IPS-NIHi7 (cell line): ENCODE measurements around the gene ADARB2.
"Not testable (repeated sequence)": the region's sequence is repeated elsewhere in the genome, so short reads cannot be mapped to it uniquely, and the experiment has no call there.

ENCODE experiments used
- DNase-seq: peaks from one replicate; pipeline ENCODE4 v3.0.0; 2012; ENCODE audit warnings: mixed read lengths; ENCODE audit errors: extremely low spot score

Gene ADARB2

GRCh38 chr10:1358860-1359625 is 378.3 kb downstream of the ADARB2 start:
- no peak for DNase-seq

GRCh38 chr10:1358147-1358546 is 379.2 kb downstream of the ADARB2 start:
- no peak for DNase-seq

GRCh38 chr10:1356349-1356748 is 381.0 kb downstream of the ADARB2 start:
- DNase-seq = no peak

- no peak for DNase-seq
Measured at GRCh38 chr10:1354809-1355710, 382.3 kb downstream of the ADARB2 start.

- not testable (repeated sequence) for DNase-seq
Measured at GRCh38 chr10:1352296-1352695, 385.0 kb downstream of the ADARB2 start.

- DNase-seq = no peak
Measured at GRCh38 chr10:1348773-1349050, 388.6 kb downstream of the ADARB2 start.

- peak; percentile 56 for DNase-seq
Measured at GRCh38 chr10:1347962-1348772, 389.2 kb downstream of the ADARB2 start.

GRCh38 chr10:1347525-1347924 is 389.8 kb downstream of the ADARB2 start:
- no peak for DNase-seq

- DNase-seq = no peak
Measured at GRCh38 chr10:1346201-1346600, 391.1 kb downstream of the ADARB2 start.

- no peak for DNase-seq
Measured at GRCh38 chr10:1345368-1345767, 392.0 kb downstream of the ADARB2 start.

GRCh38 chr10:1344846-1345245 is 392.5 kb downstream of the ADARB2 start:
- DNase-seq = no peak

- no peak for DNase-seq
Measured at GRCh38 chr10:1344408-1344807, 392.9 kb downstream of the ADARB2 start.

GRCh38 chr10:1343176-1343575 is 394.1 kb downstream of the ADARB2 start:
- no peak for DNase-seq

- not testable (repeated sequence) for DNase-seq
Measured at GRCh38 chr10:1341052-1341451, 396.3 kb downstream of the ADARB2 start.

GRCh38 chr10:1339396-1339795 is 397.9 kb downstream of the ADARB2 start:
- no peak for DNase-seq

- DNase-seq = no peak
Measured at GRCh38 chr10:1335642-1336041, 401.7 kb downstream of the ADARB2 start.

GRCh38 chr10:1333981-1334380 is 403.3 kb downstream of the ADARB2 start:
- no peak for DNase-seq

- no peak for DNase-seq
Measured at GRCh38 chr10:1331560-1331959, 405.8 kb downstream of the ADARB2 start.

GRCh38 chr10:1329622-1330021 is 407.7 kb downstream of the ADARB2 start:
- no peak for DNase-seq

- DNase-seq = no peak
Measured at GRCh38 chr10:1328981-1329614, 408.2 kb downstream of the ADARB2 start.

- no peak for DNase-seq
Measured at GRCh38 chr10:1328161-1328823, 409.0 kb downstream of the ADARB2 start.
